GM18861 (cell line): ENCODE results near the gene AIM2.
A peak's percentile ranks its signal among the peaks of the same experiment; 100 is the strongest.

Source experiments
- ATAC-seq: cut with Tn5 transposase; IDR thresholded peaks from one replicate; pipeline ENCODE4 v1.9.1; 2021; ENCODE audit not compliant: unreplicated experiment

The AIM2 gene

GRCh38 chr1:159023723-159024122 is 52.8 kb downstream of the AIM2 start:
- ATAC-seq, result no peak

- peak; percentile 95 for ATAC-seq
These were observed 61.1 kb downstream of the AIM2 start for GRCh38 chr1:159015440-159015909.

GRCh38 chr1:159014851-159015250 is 61.7 kb downstream of the AIM2 start:
- ATAC-seq, result no peak

- no peak for ATAC-seq
These were observed 62.5 kb downstream of the AIM2 start for GRCh38 chr1:159014003-159014571.

- ATAC-seq, result no peak
These were observed 64.1 kb downstream of the AIM2 start for GRCh38 chr1:159012495-159012894.
